ENCODE data around the gene ERVFRD-1. TPM values are rescaled to one million over a fixed set of nuclear protein-coding genes. Genes with fewer than 3 reads are reported as not detected.

Gene ERVFRD-1
- total RNA-seq, 1 donor, result not detected

DNA sequence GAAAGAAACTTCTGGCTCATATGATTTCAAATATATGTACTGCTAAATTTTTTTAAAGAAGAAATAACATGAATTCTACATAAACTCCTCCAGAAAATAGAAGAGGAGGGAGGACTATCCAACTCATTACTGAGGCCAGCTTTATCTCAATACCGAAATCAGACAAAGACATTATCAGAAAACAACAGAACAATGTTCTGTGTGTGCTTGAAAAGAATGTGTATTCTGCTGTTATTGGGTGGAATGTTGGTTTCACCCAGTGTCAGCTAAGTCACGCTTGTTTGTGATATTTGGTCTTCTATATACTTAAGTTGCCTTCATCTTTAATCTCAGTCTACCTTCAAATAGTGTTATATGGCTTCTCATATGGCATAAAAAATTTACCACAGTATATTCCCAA is 48.8 kb downstream of the ERVFRD-1 start:
- TF ChIP-seq, protein P1, sequence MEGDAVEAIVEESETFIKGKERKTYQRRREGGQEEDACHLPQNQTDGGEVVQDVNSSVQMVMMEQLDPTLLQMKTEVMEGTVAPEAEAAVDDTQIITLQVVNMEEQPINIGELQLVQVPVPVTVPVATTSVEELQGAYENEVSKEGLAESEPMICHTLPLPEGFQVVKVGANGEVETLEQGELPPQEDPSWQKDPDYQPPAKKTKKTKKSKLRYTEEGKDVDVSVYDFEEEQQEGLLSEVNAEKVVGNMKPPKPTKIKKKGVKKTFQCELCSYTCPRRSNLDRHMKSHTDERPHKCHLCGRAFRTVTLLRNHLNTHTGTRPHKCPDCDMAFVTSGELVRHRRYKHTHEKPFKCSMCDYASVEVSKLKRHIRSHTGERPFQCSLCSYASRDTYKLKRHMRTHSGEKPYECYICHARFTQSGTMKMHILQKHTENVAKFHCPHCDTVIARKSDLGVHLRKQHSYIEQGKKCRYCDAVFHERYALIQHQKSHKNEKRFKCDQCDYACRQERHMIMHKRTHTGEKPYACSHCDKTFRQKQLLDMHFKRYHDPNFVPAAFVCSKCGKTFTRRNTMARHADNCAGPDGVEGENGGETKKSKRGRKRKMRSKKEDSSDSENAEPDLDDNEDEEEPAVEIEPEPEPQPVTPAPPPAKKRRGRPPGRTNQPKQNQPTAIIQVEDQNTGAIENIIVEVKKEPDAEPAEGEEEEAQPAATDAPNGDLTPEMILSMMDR (IDR thresholded peaks at IDR 0.05; ENCODE audit: extremely low read depth, low read depth, low read length), result no peak
- DNase-seq (ENCODE audit: insufficient read length, low spot score, missing footprints), result no peak
- Histone ChIP-seq H3K4me1 (ENCODE audit: insufficient read depth, low read length) (no peaks in the 10 kb centered on the region), H2AFZ (ENCODE audit: low read length) (no peak overlapping the region), H3K9me3 (ENCODE audit: low read depth, low read length) (no peaks in the 10 kb centered on the region), H3K79me2 (ENCODE audit: insufficient read depth, low read length) (no peaks in the 10 kb centered on the region), H4K20me1 (ENCODE audit: insufficient read depth, low read length) (no peaks in the 10 kb centered on the region), H3K4me3 (ENCODE audit: insufficient read depth, low read length) (no peak overlapping the region), H3K27me3 (ENCODE audit: insufficient read depth, low read length) (no peaks in the 10 kb centered on the region), H3K36me3 (ENCODE audit: insufficient read depth, low read length) (no peaks in the 10 kb centered on the region), H3K4me2 (ENCODE audit: insufficient read depth, low read length) (no peak overlapping the region), H3K27ac (ENCODE audit: low read depth, low read length) (no peak overlapping the region)

DNA sequence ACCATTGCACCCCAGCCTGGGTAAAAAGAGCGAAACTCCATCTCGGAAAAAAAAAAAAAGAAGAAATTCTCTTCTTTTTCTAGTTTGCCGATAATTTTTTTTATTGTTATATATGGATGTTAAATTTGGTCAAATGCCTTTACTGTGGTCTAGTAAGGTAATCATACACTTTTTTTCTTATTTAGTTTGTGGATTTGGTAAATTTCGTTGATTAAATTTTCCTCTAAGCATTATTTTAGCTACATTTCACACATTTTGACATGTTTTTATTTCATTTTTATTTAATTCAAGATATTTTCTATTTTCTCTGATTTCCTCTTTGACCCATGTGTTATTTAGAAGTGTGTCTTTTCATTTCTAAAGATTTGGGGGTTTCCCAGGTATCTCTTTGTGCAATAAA is 49.4 kb downstream of the ERVFRD-1 start:
- DNase-seq (ENCODE audit: insufficient read length, low spot score, missing footprints), result no peak
- Histone ChIP-seq H2AFZ (ENCODE audit: low read length) (no peak overlapping the region), H3K4me2 (ENCODE audit: insufficient read depth, low read length) (no peak overlapping the region), H3K79me2 (ENCODE audit: insufficient read depth, low read length) (no peaks in the 10 kb centered on the region), H3K27ac (ENCODE audit: low read depth, low read length) (no peak overlapping the region), H3K9me3 (ENCODE audit: low read depth, low read length) (no peaks in the 10 kb centered on the region), H3K4me3 (ENCODE audit: insufficient read depth, low read length) (no peak overlapping the region), H3K4me1 (ENCODE audit: insufficient read depth, low read length) (no peaks in the 10 kb centered on the region), H3K36me3 (ENCODE audit: insufficient read depth, low read length) (no peaks in the 10 kb centered on the region), H3K27me3 (ENCODE audit: insufficient read depth, low read length) (no peaks in the 10 kb centered on the region), H4K20me1 (ENCODE audit: insufficient read depth, low read length) (no peaks in the 10 kb centered on the region)
- TF ChIP-seq, protein P1 (IDR thresholded peaks at IDR 0.05; ENCODE audit: extremely low read depth, low read depth, low read length), result no peak

DNA sequence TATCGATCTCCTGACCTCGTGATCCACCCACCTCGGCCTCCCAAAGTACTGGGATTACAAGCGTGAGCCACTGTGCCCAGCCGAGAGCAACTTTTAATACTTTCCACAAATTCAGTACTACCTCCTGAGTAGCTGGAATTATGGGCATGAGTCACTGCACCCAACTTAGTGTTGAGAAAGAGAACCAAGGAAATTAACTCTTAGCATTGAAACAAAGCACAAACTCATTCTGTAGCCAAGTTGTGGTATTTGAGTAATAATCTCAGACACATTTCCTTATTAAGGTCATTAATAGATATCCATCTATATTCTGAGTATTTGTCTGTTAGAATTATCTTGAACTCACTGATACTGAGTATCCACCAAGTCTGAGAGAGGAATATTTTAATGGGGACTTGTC is 53.1 kb downstream of the ERVFRD-1 start:
- Histone ChIP-seq H3K27me3 (ENCODE audit: insufficient read depth, low read length) (no peaks in the 10 kb centered on the region), H3K4me1 (ENCODE audit: insufficient read depth, low read length) (no peaks in the 10 kb centered on the region), H2AFZ (ENCODE audit: low read length) (no peak overlapping the region), H3K36me3 (ENCODE audit: insufficient read depth, low read length) (no peaks in the 10 kb centered on the region), H3K9me3 (ENCODE audit: low read depth, low read length) (no peaks in the 10 kb centered on the region), H4K20me1 (ENCODE audit: insufficient read depth, low read length) (no peaks in the 10 kb centered on the region), H3K79me2 (ENCODE audit: insufficient read depth, low read length) (no peaks in the 10 kb centered on the region), H3K4me3 (ENCODE audit: insufficient read depth, low read length) (no peak overlapping the region), H3K4me2 (ENCODE audit: insufficient read depth, low read length) (no peak overlapping the region), H3K27ac (ENCODE audit: low read depth, low read length) (no peak overlapping the region)
- DNase-seq (ENCODE audit: insufficient read length, low spot score, missing footprints), result peak; percentile 81
- TF ChIP-seq, protein P1 (IDR thresholded peaks at IDR 0.05; ENCODE audit: extremely low read depth, low read depth, low read length), result no peak

DNA sequence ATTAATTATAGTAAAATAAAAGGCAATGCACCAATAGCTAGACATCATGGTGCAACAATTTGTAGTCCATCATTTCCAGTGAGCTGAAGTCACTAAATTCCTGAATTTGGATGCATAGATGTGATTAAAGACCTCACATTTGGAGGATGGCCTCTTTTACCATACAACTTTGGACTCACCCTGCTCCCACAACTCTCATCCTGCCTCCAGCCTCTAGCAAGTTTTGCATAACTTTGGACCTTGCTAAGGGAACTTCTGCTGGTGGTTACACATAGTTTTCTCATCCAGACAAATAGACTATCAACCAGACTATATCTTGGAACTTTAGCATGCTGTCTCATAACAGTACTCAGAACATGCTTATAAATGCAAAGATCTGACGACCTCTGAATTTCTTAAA is 54.7 kb downstream of the ERVFRD-1 start:
- TF ChIP-seq, protein P1 (IDR thresholded peaks at IDR 0.05; ENCODE audit: extremely low read depth, low read depth, low read length), result no peak
- H3K4me2 ChIP-seq (ENCODE audit: insufficient read depth, low read length), result no peak overlapping the region
- H4K20me1 ChIP-seq (ENCODE audit: insufficient read depth, low read length), result no peaks in the 10 kb centered on the region
- no peak overlapping the region for H3K4me3 ChIP-seq (ENCODE audit: insufficient read depth, low read length)
- H3K9me3 ChIP-seq (ENCODE audit: low read depth, low read length), result no peaks in the 10 kb centered on the region
- no peak for DNase-seq (ENCODE audit: insufficient read length, low spot score, missing footprints)
- no peaks in the 10 kb centered on the region for H3K4me1 ChIP-seq (ENCODE audit: insufficient read depth, low read length)
- no peaks in the 10 kb centered on the region for H3K36me3 ChIP-seq (ENCODE audit: insufficient read depth, low read length)
- H3K27ac ChIP-seq (ENCODE audit: low read depth, low read length), result no peak overlapping the region
- H3K79me2 ChIP-seq (ENCODE audit: insufficient read depth, low read length), result no peaks in the 10 kb centered on the region
- H3K27me3 ChIP-seq (ENCODE audit: insufficient read depth, low read length), result no peaks in the 10 kb centered on the region
- no peak overlapping the region for H2AFZ ChIP-seq (ENCODE audit: low read length)
